OCI-LY1 (cell line): ENCODE results near the gene CDH7.

Experiments
- H2AFZ ChIP-seq: fragments of 200-600 bp; sonication (generic), shearing (Covaris generic); 2 replicates; pipeline ENCODE4 v1.6.0; 2014; ENCODE audit warnings: antibody characterized with exemption, mild to moderate bottlenecking, low read length
- H3F3A ChIP-seq: fragments of 200-600 bp; sonication (generic), shearing (Covaris generic); 2 replicates; pipeline ENCODE4 v1.6.0; 2014; ENCODE audit warnings: mild to moderate bottlenecking, antibody characterized with exemption, low read length, moderate library complexity; ENCODE audit not compliant: insufficient read depth
- H3K27ac ChIP-seq: fragments of 200-600 bp; sonication (generic); 2 replicates; pipeline ENCODE4 v1.5.1; 2014; ENCODE audit warnings: low read length, mixed run types, mild to moderate bottlenecking, low read depth; ENCODE audit not compliant: poor library complexity, severe bottlenecking
- H3K27me3 ChIP-seq: fragments of 200-600 bp; sonication (generic); 2 replicates; pipeline ENCODE4 v1.6.0; 2014; ENCODE audit warnings: antibody characterized with exemption, mild to moderate bottlenecking, low read length, moderate library complexity; ENCODE audit not compliant: insufficient read depth
- H3K36me3 ChIP-seq: fragments of 200-600 bp; sonication (generic); 2 replicates; pipeline ENCODE4 v1.6.1; 2014; ENCODE audit warnings: mild to moderate bottlenecking, antibody characterized with exemption, low read length, moderate library complexity, mixed read lengths; ENCODE audit not compliant: insufficient read depth
- H3K4me1 ChIP-seq: fragments of 200-600 bp; sonication (generic); 2 replicates; pipeline ENCODE4 v1.5.1; 2014; ENCODE audit warnings: mild to moderate bottlenecking, low read length, moderate library complexity; ENCODE audit not compliant: insufficient read depth, severe bottlenecking
- H3K4me2 ChIP-seq: fragments of 200-600 bp; sonication (generic), shearing (Covaris generic); 2 replicates; pipeline ENCODE4 v1.6.1; 2014; ENCODE audit warnings: low read length
- H3K4me3 ChIP-seq: fragments of 200-600 bp; sonication (generic); 2 replicates; pipeline ENCODE4 v1.5.1; 2014; ENCODE audit warnings: low read length, low read depth, mild to moderate bottlenecking, mixed read lengths; ENCODE audit not compliant: poor library complexity, severe bottlenecking
- H3K79me2 ChIP-seq: fragments of 200-600 bp; shearing (Covaris generic); 2 replicates; pipeline ENCODE4 v1.6.1; 2016; ENCODE audit warnings: mixed run types, low read length, mixed read lengths; ENCODE audit not compliant: insufficient read depth
- H3K9ac ChIP-seq: fragments of 200-600 bp; sonication (generic), shearing (Covaris generic); 2 replicates; pipeline ENCODE4 v1.6.1; 2014; ENCODE audit warnings: mild to moderate bottlenecking, low read length, mixed read lengths
- H3K9me2 ChIP-seq: fragments of 200-600 bp; sonication (generic), shearing (Covaris generic); 2 replicates; pipeline ENCODE4 v1.6.1; 2014; ENCODE audit warnings: low read depth, mild to moderate bottlenecking, low read length, mixed read lengths
- H3K9me3 ChIP-seq: fragments of 200-600 bp; shearing (Covaris generic); 2 replicates; pipeline ENCODE4 v1.6.1; 2014; ENCODE audit warnings: low read length, mixed read lengths
- H4K20me1 ChIP-seq: fragments of 200-600 bp; sonication (generic), shearing (Covaris generic); 2 replicates; pipeline ENCODE4 v1.6.0; 2016; ENCODE audit warnings: mild to moderate bottlenecking, low read length; ENCODE audit not compliant: insufficient read depth
- EZH2 ChIP-seq: fragments of 200-600 bp; sonication (generic), shearing (Covaris generic); IDR thresholded peaks from 2 replicates; pipeline ENCODE4 v1.8.0; 2017; ENCODE audit warnings: borderline replicate concordance, mixed run types, mild to moderate bottlenecking, antibody characterized with exemption, low read length, moderate library complexity, mixed read lengths
- TF ChIP-seq, protein P1 (sequence below): fragments of 200-600 bp; sonication (generic), shearing (Covaris generic); IDR thresholded peaks from 2 replicates; pipeline ENCODE4 v1.5.1; 2017; ENCODE audit warnings: mild to moderate bottlenecking, antibody characterized with exemption, low read length, moderate library complexity, mixed read lengths

Gene CDH7

DNA sequence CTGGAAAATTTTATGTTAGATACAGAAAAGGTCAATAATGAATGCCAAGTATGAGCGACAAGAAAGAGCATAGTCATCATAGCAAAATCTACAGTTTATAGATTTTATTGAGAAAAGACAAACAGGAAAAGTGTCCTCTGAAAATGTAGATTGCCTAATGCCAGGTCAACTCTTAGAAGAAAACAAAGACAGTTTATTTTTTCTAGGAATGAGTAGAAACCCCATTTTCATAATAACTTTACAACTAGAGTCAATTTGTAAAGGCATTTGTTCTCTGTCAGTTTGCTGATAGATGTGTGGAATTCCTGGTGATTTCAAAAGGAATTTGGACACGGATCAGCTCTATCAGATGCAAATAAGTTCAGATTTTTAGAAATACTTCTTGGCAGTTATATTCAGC lies 16.6 kb downstream of the CDH7 start:
- H2AFZ ChIP-seq, result no peak overlapping the region
- H3K4me2 ChIP-seq, result no peak overlapping the region
- no peaks in the 10 kb centered on the region for H3K4me1 ChIP-seq
- H3K9me2 ChIP-seq, result no peaks in the 10 kb centered on the region
- no peaks in the 10 kb centered on the region for H3K27me3 ChIP-seq
- H3K9ac ChIP-seq, result no peak overlapping the region
- H3K4me3 ChIP-seq, result no peak overlapping the region
- TF ChIP-seq EZH2, result no peak
- no peak overlapping the region for H3K27ac ChIP-seq
- no peaks in the 10 kb centered on the region for H3F3A ChIP-seq
- H3K36me3 ChIP-seq, result no peaks in the 10 kb centered on the region
- no peaks in the 10 kb centered on the region for H3K79me2 ChIP-seq
- no peaks in the 10 kb centered on the region for H4K20me1 ChIP-seq
- H3K9me3 ChIP-seq, result no peaks in the 10 kb centered on the region

DNA sequence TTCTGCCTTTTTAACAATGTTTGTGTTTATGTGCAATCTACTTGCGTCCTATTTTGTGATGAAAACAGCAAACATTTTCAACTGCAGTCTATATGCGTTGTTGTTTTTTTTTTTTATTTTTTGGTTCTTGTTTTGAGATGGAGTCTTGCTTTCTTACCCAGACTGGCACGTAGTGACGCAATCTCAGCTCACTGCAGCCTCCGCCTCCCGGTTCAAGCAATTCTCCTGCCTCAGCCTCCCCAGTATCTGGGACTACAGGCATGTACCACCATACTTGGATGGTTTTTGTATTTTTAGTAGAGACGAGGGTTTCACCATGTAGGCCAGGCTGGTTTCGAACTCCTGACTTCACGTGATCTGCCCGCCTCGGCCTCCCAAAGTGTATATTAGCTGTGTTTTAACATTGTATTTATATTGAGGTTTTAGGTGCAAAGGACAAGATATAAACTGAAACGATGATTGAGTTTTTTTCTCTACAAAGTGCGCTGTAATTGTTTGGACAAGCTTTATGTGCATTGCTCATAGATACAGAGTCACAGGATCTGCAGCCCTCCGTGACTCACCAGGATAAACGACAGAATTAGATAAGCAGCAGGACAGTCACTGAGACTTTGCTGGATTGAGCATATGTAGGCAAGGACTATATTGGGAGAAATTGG lies 17.4 kb downstream of the CDH7 start:
- TF ChIP-seq, protein P1, sequence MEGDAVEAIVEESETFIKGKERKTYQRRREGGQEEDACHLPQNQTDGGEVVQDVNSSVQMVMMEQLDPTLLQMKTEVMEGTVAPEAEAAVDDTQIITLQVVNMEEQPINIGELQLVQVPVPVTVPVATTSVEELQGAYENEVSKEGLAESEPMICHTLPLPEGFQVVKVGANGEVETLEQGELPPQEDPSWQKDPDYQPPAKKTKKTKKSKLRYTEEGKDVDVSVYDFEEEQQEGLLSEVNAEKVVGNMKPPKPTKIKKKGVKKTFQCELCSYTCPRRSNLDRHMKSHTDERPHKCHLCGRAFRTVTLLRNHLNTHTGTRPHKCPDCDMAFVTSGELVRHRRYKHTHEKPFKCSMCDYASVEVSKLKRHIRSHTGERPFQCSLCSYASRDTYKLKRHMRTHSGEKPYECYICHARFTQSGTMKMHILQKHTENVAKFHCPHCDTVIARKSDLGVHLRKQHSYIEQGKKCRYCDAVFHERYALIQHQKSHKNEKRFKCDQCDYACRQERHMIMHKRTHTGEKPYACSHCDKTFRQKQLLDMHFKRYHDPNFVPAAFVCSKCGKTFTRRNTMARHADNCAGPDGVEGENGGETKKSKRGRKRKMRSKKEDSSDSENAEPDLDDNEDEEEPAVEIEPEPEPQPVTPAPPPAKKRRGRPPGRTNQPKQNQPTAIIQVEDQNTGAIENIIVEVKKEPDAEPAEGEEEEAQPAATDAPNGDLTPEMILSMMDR, result no peak
- TF ChIP-seq EZH2, result no peak
- no peak overlapping the region for H3K4me2 ChIP-seq
- no peaks in the 10 kb centered on the region for H3K9me2 ChIP-seq
- H3K9ac ChIP-seq, result no peak overlapping the region
- H3K4me1 ChIP-seq, result no peaks in the 10 kb centered on the region
- H3F3A ChIP-seq, result no peaks in the 10 kb centered on the region
- H4K20me1 ChIP-seq, result no peaks in the 10 kb centered on the region
- H3K4me3 ChIP-seq, result no peak overlapping the region
- H3K27me3 ChIP-seq, result no peaks in the 10 kb centered on the region
- no peak overlapping the region for H3K27ac ChIP-seq
- H3K9me3 ChIP-seq, result no peaks in the 10 kb centered on the region
- H3K36me3 ChIP-seq, result no peaks in the 10 kb centered on the region
- H2AFZ ChIP-seq, result no peak overlapping the region
- no peaks in the 10 kb centered on the region for H3K79me2 ChIP-seq

DNA sequence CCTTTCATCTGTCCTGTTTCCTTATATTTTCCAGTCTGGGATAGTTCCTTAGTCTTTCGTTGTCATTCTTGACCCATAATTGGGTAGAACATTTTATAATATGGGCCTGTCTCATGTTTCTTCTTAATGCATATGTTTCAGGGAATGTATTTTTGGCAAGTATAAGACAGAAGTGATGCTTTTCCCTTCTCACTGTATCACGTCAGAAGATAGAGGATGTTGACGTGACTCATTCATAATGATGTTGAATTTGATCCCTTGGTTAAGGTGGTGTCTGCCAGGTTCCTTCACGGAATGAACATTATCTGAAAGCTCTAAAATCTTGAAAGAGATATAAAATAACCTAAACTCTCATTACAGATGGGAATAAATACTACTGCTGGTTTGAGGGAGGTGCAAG lies 18.8 kb downstream of the CDH7 start:
- Histone ChIP-seq H3K4me1 (no peaks in the 10 kb centered on the region), H3K36me3 (no peaks in the 10 kb centered on the region), H3K9me2 (no peaks in the 10 kb centered on the region), H4K20me1 (no peaks in the 10 kb centered on the region), H3K27me3 (no peaks in the 10 kb centered on the region), H2AFZ (no peak overlapping the region), H3K4me3 (no peak overlapping the region), H3K9ac (no peak overlapping the region), H3K4me2 (no peak overlapping the region), H3F3A (no peaks in the 10 kb centered on the region), H3K79me2 (no peaks in the 10 kb centered on the region), H3K27ac (no peak overlapping the region), H3K9me3 (no peaks in the 10 kb centered on the region)
- TF ChIP-seq EZH2, result no peak
- TF ChIP-seq, protein P1, result no peak

DNA sequence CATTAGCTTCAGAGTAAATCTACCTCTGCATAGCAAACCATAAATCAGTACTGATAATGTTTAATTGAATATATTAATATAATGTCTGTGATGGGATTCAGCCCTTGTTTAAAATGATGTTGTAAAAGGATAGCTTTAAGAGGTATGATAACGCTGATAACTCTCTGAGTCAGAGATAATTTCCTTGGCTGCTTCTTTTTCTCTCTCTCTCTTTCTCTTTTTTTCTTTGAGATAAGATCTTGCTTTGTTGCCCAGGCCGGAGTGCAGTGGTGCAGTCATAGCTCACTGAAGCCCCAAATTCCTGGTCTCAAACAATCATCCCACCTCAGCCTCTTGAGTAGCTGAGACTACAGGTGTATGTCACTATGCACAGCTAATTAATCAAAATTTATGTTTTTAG lies 35.7 kb downstream of the CDH7 start:
- no peak for TF ChIP-seq EZH2
- TF ChIP-seq, protein P1, result no peak
- no peaks in the 10 kb centered on the region for H3F3A ChIP-seq
- H3K4me1 ChIP-seq, result no peaks in the 10 kb centered on the region
- H3K9ac ChIP-seq, result no peak overlapping the region
- no peaks in the 10 kb centered on the region for H4K20me1 ChIP-seq
- no peaks in the 10 kb centered on the region for H3K36me3 ChIP-seq
- H3K4me3 ChIP-seq, result no peak overlapping the region
- no peaks in the 10 kb centered on the region for H3K9me2 ChIP-seq
- no peaks in the 10 kb centered on the region for H3K27me3 ChIP-seq
- no peak overlapping the region for H2AFZ ChIP-seq
- H3K27ac ChIP-seq, result no peak overlapping the region
- no peaks in the 10 kb centered on the region for H3K9me3 ChIP-seq
- H3K4me2 ChIP-seq, result no peak overlapping the region
- H3K79me2 ChIP-seq, result no peaks in the 10 kb centered on the region
